HepG2 (cell line): ENCODE measurements around the gene POLR3E.
"Not testable (repeated sequence)": the region's sequence is repeated elsewhere in the genome, so short reads cannot be mapped to it uniquely, and the experiment has no call there.

Experiments used
- PHF20 ChIP-seq: sonication (generic); formaldehyde crosslinking; IDR thresholded peaks from 2 replicates; pipeline ENCODE4 v1.5.0; 2020; ENCODE audit warnings: mild to moderate bottlenecking, missing genetic modification reagents
- TF ChIP-seq, protein P1 (sequence below): sonication (generic); formaldehyde crosslinking; IDR thresholded peaks from 2 replicates; pipeline ENCODE4 v1.9.0; 2021; ENCODE audit warnings: missing genetic modification reagents, borderline replicate concordance

DNA sequence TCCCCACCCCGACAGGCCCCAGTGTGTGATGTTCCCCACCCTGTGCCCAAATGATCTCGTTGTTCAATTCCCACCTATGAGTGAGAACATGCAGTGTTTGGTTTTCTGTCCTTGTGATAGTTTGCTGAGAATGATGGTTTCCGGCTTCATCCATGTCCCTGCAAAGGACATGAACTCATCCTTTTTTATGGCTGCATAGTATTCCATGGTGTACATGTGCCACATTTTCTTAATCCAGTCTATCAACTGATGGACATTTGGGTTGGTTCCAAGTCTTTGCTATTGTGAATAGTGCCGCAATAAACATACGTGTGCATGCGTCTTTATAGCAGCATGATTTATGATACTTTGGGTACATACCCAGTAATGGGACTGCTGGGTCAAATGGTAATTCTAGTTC is 53.8 kb downstream of the POLR3E start:
- TF ChIP-seq, protein P1, sequence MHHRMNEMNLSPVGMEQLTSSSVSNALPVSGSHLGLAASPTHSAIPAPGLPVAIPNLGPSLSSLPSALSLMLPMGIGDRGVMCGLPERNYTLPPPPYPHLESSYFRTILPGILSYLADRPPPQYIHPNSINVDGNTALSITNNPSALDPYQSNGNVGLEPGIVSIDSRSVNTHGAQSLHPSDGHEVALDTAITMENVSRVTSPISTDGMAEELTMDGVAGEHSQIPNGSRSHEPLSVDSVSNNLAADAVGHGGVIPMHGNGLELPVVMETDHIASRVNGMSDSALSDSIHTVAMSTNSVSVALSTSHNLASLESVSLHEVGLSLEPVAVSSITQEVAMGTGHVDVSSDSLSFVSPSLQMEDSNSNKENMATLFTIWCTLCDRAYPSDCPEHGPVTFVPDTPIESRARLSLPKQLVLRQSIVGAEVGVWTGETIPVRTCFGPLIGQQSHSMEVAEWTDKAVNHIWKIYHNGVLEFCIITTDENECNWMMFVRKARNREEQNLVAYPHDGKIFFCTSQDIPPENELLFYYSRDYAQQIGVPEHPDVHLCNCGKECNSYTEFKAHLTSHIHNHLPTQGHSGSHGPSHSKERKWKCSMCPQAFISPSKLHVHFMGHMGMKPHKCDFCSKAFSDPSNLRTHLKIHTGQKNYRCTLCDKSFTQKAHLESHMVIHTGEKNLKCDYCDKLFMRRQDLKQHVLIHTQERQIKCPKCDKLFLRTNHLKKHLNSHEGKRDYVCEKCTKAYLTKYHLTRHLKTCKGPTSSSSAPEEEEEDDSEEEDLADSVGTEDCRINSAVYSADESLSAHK (CRISPR knock-in tag): not testable (repeated sequence)
- TF ChIP-seq PHF20: not testable (repeated sequence)
